ENCODE results near the gene RIPK3. TPM values are rescaled to one million over a fixed set of nuclear protein-coding genes. Genes with fewer than 3 reads are reported as not detected.

The RIPK3 gene
- total RNA-seq, 1 experiment from 2014 or later = 0.35 TPM

- H2BK120ac ChIP-seq (ENCODE audit: low read depth, low read length, poor library complexity, severe bottlenecking) = no peak overlapping the region
- no peak overlapping the region for H2AFZ ChIP-seq (ENCODE audit: low read length)
- WGBS (ENCODE audit: extremely low coverage, insufficient read length, low lambda C conversion rate) = no CpG with 5 or more reads among the region's 18 CpGs
- H3K9me3 ChIP-seq (ENCODE audit: control insufficient read depth, low read depth, low read length) = no peaks in the 10 kb centered on the region
- H3K27ac ChIP-seq (ENCODE audit: insufficient read length, low read depth, low read length) = no peak overlapping the region
- no peak overlapping the region for H2BK12ac ChIP-seq (ENCODE audit: insufficient read length, low read depth, low read length)
- H3K4me1 ChIP-seq (ENCODE audit: insufficient read depth, low read length) = no peaks in the 10 kb centered on the region
- H3K79me1 ChIP-seq (ENCODE audit: insufficient read depth, low read depth, low read length, poor library complexity, severe bottlenecking) = no peaks in the 10 kb centered on the region
- H3K9ac ChIP-seq (ENCODE audit: extremely low read depth, insufficient read length, low read length) = no peak overlapping the region
- no peaks in the 10 kb centered on the region for H4K20me1 ChIP-seq (ENCODE audit: control insufficient read depth, insufficient read depth, insufficient read length)
- no peak overlapping the region for H4K5ac ChIP-seq (ENCODE audit: insufficient read length, low read depth, low read length)
- Mint-ChIP-seq H3K36me3 (ENCODE audit: insufficient read depth in 1 of 3, low read depth in 3 of 3) (peaks cover 0 to 4% (median 0%) of the 10 kb centered on the region in 3 experiments; a peak in 1 of 7 replicates), H3K27ac (no peak overlapping the region), H3K4me3 (no peak overlapping the region), H3K4me1 (no peaks in the 10 kb centered on the region), H3K9me3 (no peaks in the 10 kb centered on the region), H3K27me3 (ENCODE audit: low read depth) (peaks cover 47% of the 10 kb centered on the region)
- no peak overlapping the region for H3K4ac ChIP-seq (ENCODE audit: low read depth, low read length)
- no peak for DNase-seq
- H3K18ac ChIP-seq (ENCODE audit: insufficient read length, low read depth, low read length) = peak overlapping the region; percentile 14
- no peak overlapping the region for H3K56ac ChIP-seq (ENCODE audit: insufficient read length, low read depth, low read length)
- no peaks in the 10 kb centered on the region for H3K23me2 ChIP-seq (ENCODE audit: insufficient read length, low read depth, low read length, poor library complexity, severe bottlenecking)
- H3K23ac ChIP-seq (ENCODE audit: insufficient read length, low read depth, low read length) = no peak overlapping the region
- no peak overlapping the region for H2BK20ac ChIP-seq (ENCODE audit: low read depth, low read length, poor library complexity, severe bottlenecking)
- no peak overlapping the region for H4K91ac ChIP-seq (ENCODE audit: insufficient read length, low read depth, low read length)
- no peak overlapping the region for H3K14ac ChIP-seq (ENCODE audit: insufficient read depth, low read length)
- H3K79me2 ChIP-seq (ENCODE audit: insufficient read depth, low read length) = no peaks in the 10 kb centered on the region
- no peak overlapping the region for H3T11ph ChIP-seq (ENCODE audit: low read length)
- TF ChIP-seq CTCF (conservative IDR thresholded peaks at IDR 0.05) = no peak
- peaks cover 2% of the 10 kb centered on the region; the same call in 1 of the 2 replicates for H3K27me3 ChIP-seq (ENCODE audit: insufficient read depth, low read length)
- H4K8ac ChIP-seq (replicated peaks; ENCODE audit: insufficient read length, low read depth, low read length) = no peak overlapping the region
- no peak overlapping the region for H3K4me2 ChIP-seq (ENCODE audit: insufficient read depth, insufficient read length, low read length)
- H2BK15ac ChIP-seq (ENCODE audit: low read depth, low read length) = no peak overlapping the region
- no peak overlapping the region for H2AK5ac ChIP-seq (ENCODE audit: insufficient read length, low read length)
- no peak overlapping the region for H2BK5ac ChIP-seq (ENCODE audit: insufficient read length, low read length)
These were observed 23.2 kb downstream of the RIPK3 start for GRCh38 chr14:24316597-24316950.
